Measurements from ENCODE around the gene BRSK2.
"Not testable (repeated sequence)": the region's sequence is repeated elsewhere in the genome, so short reads cannot be mapped to it uniquely, and the experiment has no call there.

Gene BRSK2

GRCh38 chr11:1389932-1390568 is at the start of gene BRSK2:
Gene BRSK2 (plus strand): TSS chr11:1389934. CDS start chr11:1390285, 351 bp downstream.
- peak; percentile 31 for DNase-seq
- Mint-ChIP-seq H3K36me3 (ENCODE audit: low read depth) (no peaks in the 10 kb centered on the region), H3K9me3 (peaks cover 8% of the 10 kb centered on the region), H3K4me3 (peak within 1 kb of the TSS; percentile 65), H3K27me3 (ENCODE audit: low read depth, poor library complexity) (peaks cover 62% of the 10 kb centered on the region), H3K4me1 (no peaks in the 10 kb centered on the region), H3K27ac (no peak within 1 kb of the TSS)
- TF ChIP-seq CTCF (IDR thresholded peaks at IDR 0.05): no peak

- Mint-ChIP-seq H3K36me3 (ENCODE audit: low read depth) (peaks cover 3% of the 10 kb centered on the region), H3K4me1 (peaks cover 13% of the 10 kb centered on the region), H3K27ac (no peak overlapping the region), H3K27me3 (ENCODE audit: low read depth, poor library complexity) (peaks cover 37% of the 10 kb centered on the region), H3K9me3 (peaks cover 9% of the 10 kb centered on the region), H3K4me3 (no peak overlapping the region)
- TF ChIP-seq CTCF (IDR thresholded peaks at IDR 0.05): no peak
- no peak for DNase-seq
Observed at GRCh38 chr11:1340111-1340510, 49.6 kb upstream of the BRSK2 start.

- not testable (repeated sequence) for H3K27ac Mint-ChIP-seq; H3K9me3 Mint-ChIP-seq; H3K4me3 Mint-ChIP-seq; H3K36me3 Mint-ChIP-seq (ENCODE audit: low read depth); DNase-seq; H3K4me1 Mint-ChIP-seq
- peaks cover 37% of the 10 kb centered on the region for H3K27me3 Mint-ChIP-seq (ENCODE audit: low read depth, poor library complexity)
Observed at GRCh38 chr11:1341226-1341625, 48.5 kb upstream of the BRSK2 start.

- TF ChIP-seq CTCF (IDR thresholded peaks at IDR 0.05): no peak
- Mint-ChIP-seq H3K9me3 (no peaks in the 10 kb centered on the region), H3K27ac (no peak overlapping the region), H3K27me3 (ENCODE audit: low read depth, poor library complexity) (peaks cover 37% of the 10 kb centered on the region), H3K4me1 (peaks cover 5% of the 10 kb centered on the region), H3K36me3 (ENCODE audit: low read depth) (no peaks in the 10 kb centered on the region), H3K4me3 (no peak overlapping the region)
- DNase-seq: no peak
Observed at GRCh38 chr11:1341928-1342524, 47.7 kb upstream of the BRSK2 start.

- Mint-ChIP-seq H3K4me3 (no peak overlapping the region), H3K36me3 (ENCODE audit: low read depth) (no peaks in the 10 kb centered on the region), H3K9me3 (no peaks in the 10 kb centered on the region), H3K4me1 (peaks cover 2% of the 10 kb centered on the region), H3K27me3 (ENCODE audit: low read depth, poor library complexity) (peaks cover 43% of the 10 kb centered on the region), H3K27ac (no peak overlapping the region)
- no peak for TF ChIP-seq CTCF (IDR thresholded peaks at IDR 0.05)
- DNase-seq: no peak
Observed at GRCh38 chr11:1342946-1343345, 46.8 kb upstream of the BRSK2 start.

- H3K27me3 Mint-ChIP-seq (ENCODE audit: low read depth, poor library complexity): peaks cover 45% of the 10 kb centered on the region
- no peak overlapping the region for H3K4me3 Mint-ChIP-seq
- no peaks in the 10 kb centered on the region for H3K36me3 Mint-ChIP-seq (ENCODE audit: low read depth)
- DNase-seq: no peak
- no peak for TF ChIP-seq CTCF (IDR thresholded peaks at IDR 0.05)
- H3K27ac Mint-ChIP-seq: no peak overlapping the region
- no peaks in the 10 kb centered on the region for H3K9me3 Mint-ChIP-seq
- H3K4me1 Mint-ChIP-seq: peaks cover 6% of the 10 kb centered on the region
Observed at GRCh38 chr11:1343391-1344055, 46.2 kb upstream of the BRSK2 start.

Data from nephron progenitor cell (in vitro differentiated cells).